Measurements from ENCODE around the gene TPST2. TPM values are rescaled to one million over a fixed set of nuclear protein-coding genes. Genes with fewer than 3 reads are reported as not detected.

The TPST2 gene
- total RNA-seq, 1 donor from 2014 or later: 59.3 TPM

- Mint-ChIP-seq H3K4me3 (ENCODE audit: unreplicated experiment) (no peak overlapping the region), H3K36me3 (ENCODE audit: low read depth, unreplicated experiment) (peaks cover 28% of the 10 kb centered on the region), H3K27ac (ENCODE audit: unreplicated experiment) (peak overlapping the region; percentile 76), H3K27me3 (ENCODE audit: unreplicated experiment) (peaks cover 3% of the 10 kb centered on the region), H3K4me1 (ENCODE audit: unreplicated experiment) (peaks cover 51% of the 10 kb centered on the region), H3K9me3 (ENCODE audit: unreplicated experiment) (no peaks in the 10 kb centered on the region)
- TF ChIP-seq CTCF (IDR thresholded peaks at IDR 0.05; ENCODE audit: unreplicated experiment): no peak
- DNase-seq (ENCODE audit: low spot score): no peak
Measured at GRCh38 chr22:26576026-26576680, 13.8 kb downstream of the TPST2 start.

- peaks cover 29% of the 10 kb centered on the region for H3K36me3 Mint-ChIP-seq (ENCODE audit: low read depth, unreplicated experiment)
- no peak for DNase-seq (ENCODE audit: low spot score)
- H3K27me3 Mint-ChIP-seq (ENCODE audit: unreplicated experiment): peaks cover 7% of the 10 kb centered on the region
- H3K27ac Mint-ChIP-seq (ENCODE audit: unreplicated experiment): peak overlapping the region; percentile 55
- TF ChIP-seq CTCF (IDR thresholded peaks at IDR 0.05; ENCODE audit: unreplicated experiment): no peak
- H3K4me1 Mint-ChIP-seq (ENCODE audit: unreplicated experiment): peaks cover 45% of the 10 kb centered on the region
- no peaks in the 10 kb centered on the region for H3K9me3 Mint-ChIP-seq (ENCODE audit: unreplicated experiment)
- H3K4me3 Mint-ChIP-seq (ENCODE audit: unreplicated experiment): no peak overlapping the region
Measured at GRCh38 chr22:26574001-26574723, 15.8 kb downstream of the TPST2 start.

- Mint-ChIP-seq H3K27me3 (ENCODE audit: unreplicated experiment) (peaks cover 10% of the 10 kb centered on the region), H3K9me3 (ENCODE audit: unreplicated experiment) (no peaks in the 10 kb centered on the region), H3K27ac (ENCODE audit: unreplicated experiment) (peak overlapping the region; percentile 55), H3K4me3 (ENCODE audit: unreplicated experiment) (peak overlapping the region; percentile 49), H3K36me3 (ENCODE audit: low read depth, unreplicated experiment) (peaks cover 33% of the 10 kb centered on the region), H3K4me1 (ENCODE audit: unreplicated experiment) (peaks cover 51% of the 10 kb centered on the region)
- DNase-seq (ENCODE audit: low spot score): no peak
- no peak for TF ChIP-seq CTCF (IDR thresholded peaks at IDR 0.05; ENCODE audit: unreplicated experiment)
Measured at GRCh38 chr22:26573026-26573662, 16.8 kb downstream of the TPST2 start.

- no peak overlapping the region for H3K4me3 Mint-ChIP-seq (ENCODE audit: unreplicated experiment)
- peaks cover 34% of the 10 kb centered on the region for H3K36me3 Mint-ChIP-seq (ENCODE audit: low read depth, unreplicated experiment)
- DNase-seq (ENCODE audit: low spot score): no peak
- no peaks in the 10 kb centered on the region for H3K9me3 Mint-ChIP-seq (ENCODE audit: unreplicated experiment)
- peak overlapping the region; percentile 11 for H3K27ac Mint-ChIP-seq (ENCODE audit: unreplicated experiment)
- peaks cover 9% of the 10 kb centered on the region for H3K27me3 Mint-ChIP-seq (ENCODE audit: unreplicated experiment)
- H3K4me1 Mint-ChIP-seq (ENCODE audit: unreplicated experiment): peaks cover 46% of the 10 kb centered on the region
- TF ChIP-seq CTCF (IDR thresholded peaks at IDR 0.05; ENCODE audit: unreplicated experiment): no peak
Measured at GRCh38 chr22:26570864-26571525, 18.9 kb downstream of the TPST2 start.
